ENCODE data around the gene COP1. TPM values are rescaled to one million over a fixed set of nuclear protein-coding genes. Genes with fewer than 3 reads are reported as not detected.

Gene COP1
- total RNA-seq, 4 donors from 2014 or later = 81.1 to 82.6 (median 81.5) TPM

DNA sequence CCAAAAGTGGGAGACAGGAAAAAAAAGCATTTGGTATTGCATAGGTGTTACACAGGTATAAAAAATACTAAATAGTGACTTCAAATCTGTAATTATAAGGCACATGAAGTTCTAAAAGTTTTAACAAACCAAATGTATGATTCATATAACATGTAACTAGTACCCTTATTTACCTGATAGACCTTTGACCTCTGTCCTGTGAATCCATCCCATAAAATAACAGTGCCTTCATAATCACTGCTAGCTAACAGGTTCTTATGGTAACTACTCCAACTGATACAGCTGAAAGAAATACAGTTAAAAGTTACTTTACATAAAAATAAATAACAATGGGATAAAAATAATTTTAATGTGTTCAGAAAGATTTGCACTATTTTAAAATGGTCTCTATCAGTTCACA lies 163.5 kb downstream of the COP1 start:
- TF ChIP-seq, protein P1, sequence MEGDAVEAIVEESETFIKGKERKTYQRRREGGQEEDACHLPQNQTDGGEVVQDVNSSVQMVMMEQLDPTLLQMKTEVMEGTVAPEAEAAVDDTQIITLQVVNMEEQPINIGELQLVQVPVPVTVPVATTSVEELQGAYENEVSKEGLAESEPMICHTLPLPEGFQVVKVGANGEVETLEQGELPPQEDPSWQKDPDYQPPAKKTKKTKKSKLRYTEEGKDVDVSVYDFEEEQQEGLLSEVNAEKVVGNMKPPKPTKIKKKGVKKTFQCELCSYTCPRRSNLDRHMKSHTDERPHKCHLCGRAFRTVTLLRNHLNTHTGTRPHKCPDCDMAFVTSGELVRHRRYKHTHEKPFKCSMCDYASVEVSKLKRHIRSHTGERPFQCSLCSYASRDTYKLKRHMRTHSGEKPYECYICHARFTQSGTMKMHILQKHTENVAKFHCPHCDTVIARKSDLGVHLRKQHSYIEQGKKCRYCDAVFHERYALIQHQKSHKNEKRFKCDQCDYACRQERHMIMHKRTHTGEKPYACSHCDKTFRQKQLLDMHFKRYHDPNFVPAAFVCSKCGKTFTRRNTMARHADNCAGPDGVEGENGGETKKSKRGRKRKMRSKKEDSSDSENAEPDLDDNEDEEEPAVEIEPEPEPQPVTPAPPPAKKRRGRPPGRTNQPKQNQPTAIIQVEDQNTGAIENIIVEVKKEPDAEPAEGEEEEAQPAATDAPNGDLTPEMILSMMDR (IDR thresholded peaks at IDR 0.05; ENCODE audit: low read depth) = no peak

DNA sequence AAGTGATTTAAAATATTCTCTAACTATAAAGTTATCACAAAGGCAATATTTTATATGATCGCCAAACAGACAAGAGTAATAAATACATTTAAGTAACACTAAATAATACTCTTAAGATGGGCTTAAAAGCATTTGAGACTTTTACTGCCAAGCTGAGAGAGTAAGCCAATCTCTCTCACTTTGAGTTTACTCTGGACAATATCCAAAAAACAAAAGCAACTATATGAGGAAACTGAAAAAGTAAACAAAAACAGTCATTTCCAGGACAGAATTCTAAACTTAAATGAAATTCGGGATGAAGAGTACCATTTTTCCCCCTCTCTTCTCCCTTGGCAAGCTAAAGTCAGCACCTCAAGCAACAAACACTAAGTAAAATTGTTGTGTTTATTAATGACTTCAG lies 173.2 kb downstream of the COP1 start:
- TF ChIP-seq, protein P1 (IDR thresholded peaks at IDR 0.05; ENCODE audit: low read depth) = no peak

DNA sequence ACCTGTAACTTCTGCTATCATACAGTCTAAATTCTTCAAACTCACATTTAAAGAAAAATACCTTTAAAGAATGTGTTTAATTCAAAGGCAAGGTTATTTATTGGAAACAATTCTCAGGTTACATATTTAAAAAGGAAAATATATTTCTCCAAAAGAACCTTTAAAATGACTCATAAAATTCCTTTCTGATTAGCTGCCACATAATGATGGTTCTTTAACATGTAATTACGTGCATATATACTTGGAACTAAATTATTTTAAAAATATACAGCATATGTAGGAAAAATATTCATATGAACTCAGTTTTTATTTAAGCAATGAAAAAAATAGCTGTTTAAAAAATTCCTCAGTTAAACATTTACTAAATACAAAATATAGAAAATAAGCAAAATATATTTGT lies 173.6 kb downstream of the COP1 start:
- TF ChIP-seq, protein P1 (IDR thresholded peaks at IDR 0.05; ENCODE audit: low read depth) = no peak

DNA sequence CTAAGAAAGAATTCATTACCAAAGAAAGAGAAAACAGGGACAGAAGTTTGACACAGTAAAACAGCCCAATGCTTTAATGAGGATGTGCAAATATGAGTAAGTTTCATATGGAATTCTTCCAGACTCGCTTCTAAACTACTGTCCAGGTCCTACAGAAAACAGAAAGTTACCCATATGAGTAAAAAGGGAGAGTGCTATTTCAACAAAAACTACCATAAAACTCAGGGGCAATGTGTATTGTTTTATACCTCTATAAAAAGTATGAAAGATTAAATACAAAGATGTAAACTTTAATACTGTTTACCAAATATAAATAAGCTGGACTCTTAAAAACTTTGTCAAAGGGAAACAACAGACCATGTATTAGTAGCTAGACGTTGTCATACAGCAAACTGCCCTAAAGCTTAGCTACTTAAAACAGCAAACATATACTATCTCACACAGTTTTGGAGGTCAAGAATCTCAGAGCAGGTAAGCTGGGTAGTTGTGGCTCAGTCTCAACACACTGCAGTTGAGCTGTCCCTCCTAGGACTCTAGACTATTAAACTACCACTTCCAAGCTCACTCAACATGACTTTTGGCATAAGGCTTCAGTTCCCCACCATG lies 174.9 kb downstream of the COP1 start:
- TF ChIP-seq, protein P1 (IDR thresholded peaks at IDR 0.05; ENCODE audit: low read depth) = no peak

DNA sequence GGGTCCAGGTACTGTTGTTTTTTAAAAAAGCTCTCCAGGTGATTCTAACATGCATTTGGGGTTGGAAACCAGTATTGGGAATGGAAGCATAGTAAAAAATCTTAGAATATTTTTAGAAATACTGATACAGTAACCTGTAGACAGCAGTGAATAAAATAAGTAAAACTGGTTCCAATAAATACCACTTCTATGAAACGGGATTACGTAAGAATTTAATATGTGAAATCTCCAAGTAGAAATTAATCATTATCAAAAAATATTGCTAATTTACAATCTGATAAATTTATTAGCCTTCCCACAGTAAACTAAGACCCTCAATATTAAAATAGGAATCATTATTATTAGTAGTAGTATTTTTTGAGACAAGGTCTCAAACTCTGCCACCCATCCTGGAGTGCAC lies 177.5 kb downstream of the COP1 start:
- TF ChIP-seq, protein P1 (IDR thresholded peaks at IDR 0.05; ENCODE audit: low read depth) = no peak

DNA sequence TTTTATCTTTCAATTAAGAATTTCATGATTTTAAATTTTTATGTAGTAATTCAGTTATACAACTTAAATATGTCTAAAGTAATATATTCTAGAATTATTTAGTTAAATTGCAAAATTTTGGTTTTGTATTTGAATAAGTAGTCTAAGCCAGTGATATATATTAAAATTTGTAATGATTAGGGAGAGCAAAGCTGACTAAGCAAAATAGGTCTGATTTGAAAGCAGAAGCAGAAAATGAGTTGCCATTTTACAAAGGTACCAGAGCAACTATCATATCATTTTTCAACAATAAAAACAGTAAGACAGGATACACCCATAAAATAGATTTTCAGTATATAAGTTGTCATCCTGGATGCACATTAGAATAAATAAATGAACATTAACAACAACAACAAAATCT lies 177.9 kb downstream of the COP1 start:
- TF ChIP-seq, protein P1 (IDR thresholded peaks at IDR 0.05; ENCODE audit: low read depth) = no peak

DNA sequence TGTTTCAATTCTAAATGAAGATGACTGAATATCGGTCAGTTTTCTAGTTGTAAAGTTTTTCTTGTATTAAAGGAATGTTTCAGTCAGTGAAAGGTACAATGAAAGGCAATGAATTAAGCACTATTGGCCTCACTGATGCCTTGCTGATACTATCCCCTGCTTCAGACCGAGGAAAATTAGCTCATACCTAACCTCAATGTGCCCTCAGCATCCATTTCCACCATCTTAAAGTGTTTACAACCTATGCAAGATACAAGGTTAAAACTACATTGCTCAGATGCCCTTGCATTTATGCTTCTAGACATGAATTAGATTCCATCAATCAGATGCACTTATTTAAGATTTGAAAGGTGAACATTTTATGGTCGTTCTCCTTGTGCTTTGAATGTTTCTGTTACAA lies 184.5 kb downstream of the COP1 start:
- TF ChIP-seq, protein P1 (IDR thresholded peaks at IDR 0.05; ENCODE audit: low read depth) = no peak

Data from subcutaneous adipose tissue (tissue), 4 donors.